GM18517 (cell line): ENCODE results near the gene VPS8.
"Not testable (repeated sequence)": the region's sequence is repeated elsewhere in the genome, so short reads cannot be mapped to it uniquely, and the experiment has no call there.

Source experiments
- ATAC-seq: cut with Tn5 transposase; IDR thresholded peaks from one replicate; pipeline ENCODE4 v1.9.1; 2021; ENCODE audit warnings: mild to moderate bottlenecking, moderate library complexity; ENCODE audit not compliant: unreplicated experiment

The VPS8 gene

GRCh38 chr3:184848934-184849333, 37.0 kb downstream of the VPS8 start:
- no peak for ATAC-seq

- no peak for ATAC-seq
Measured at GRCh38 chr3:184850201-184850600, 38.2 kb downstream of the VPS8 start.

DNA sequence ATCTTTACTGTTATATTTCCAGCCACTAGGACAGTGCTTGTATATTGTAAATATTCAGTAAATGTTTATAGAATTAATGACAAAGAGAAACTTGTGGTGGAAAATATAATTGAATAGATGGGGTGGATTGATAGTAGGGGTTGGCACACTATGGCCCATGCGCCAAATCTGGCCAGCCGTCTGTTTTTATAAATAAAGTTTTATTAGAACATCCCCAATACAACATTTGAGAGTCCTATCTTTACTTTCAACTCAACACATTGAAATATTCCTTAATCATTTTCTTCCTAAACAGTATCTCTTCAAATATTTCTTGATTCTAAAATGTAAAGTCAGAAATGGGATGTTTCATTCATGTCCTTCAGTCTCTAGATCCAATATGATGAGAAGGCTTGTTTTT, 45.1 kb downstream of the VPS8 start:
- no peak for ATAC-seq

- no peak for ATAC-seq
Measured at GRCh38 chr3:184864000-184864399, 52.0 kb downstream of the VPS8 start.

DNA sequence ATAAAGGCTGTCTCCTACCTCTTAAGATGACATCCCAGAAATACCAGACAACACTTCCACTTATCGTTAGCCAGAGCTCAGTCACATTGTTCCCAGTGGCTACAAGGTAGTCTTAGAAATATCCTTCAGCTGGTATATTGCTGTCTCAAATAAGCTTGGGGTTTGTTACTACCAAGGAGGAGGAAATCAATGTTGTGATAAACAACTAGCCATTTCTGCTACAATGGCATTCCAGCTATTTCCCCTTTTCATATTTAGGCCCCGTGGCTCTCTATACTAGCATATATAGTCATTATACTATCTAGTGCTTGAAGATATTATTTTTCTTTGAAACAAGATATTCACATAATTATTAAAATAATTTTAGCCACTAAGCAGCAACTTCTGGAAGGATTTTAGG, 56.5 kb downstream of the VPS8 start:
- no peak for ATAC-seq

GRCh38 chr3:184872200-184872599, 60.2 kb downstream of the VPS8 start:
- no peak for ATAC-seq

- no peak for ATAC-seq
Measured at GRCh38 chr3:184873141-184873540, 61.2 kb downstream of the VPS8 start.

GRCh38 chr3:184874709-184875644, 63.0 kb downstream of the VPS8 start:
- no peak for ATAC-seq

GRCh38 chr3:184880276-184881019, 68.5 kb downstream of the VPS8 start:
- ATAC-seq, result no peak

GRCh38 chr3:184884359-184885017, 72.5 kb downstream of the VPS8 start:
- ATAC-seq, result peak; percentile 92

GRCh38 chr3:184885112-184885511, 73.1 kb downstream of the VPS8 start:
- ATAC-seq, result no peak

- ATAC-seq, result no peak
Measured at GRCh38 chr3:184887574-184887973, 75.6 kb downstream of the VPS8 start.

DNA sequence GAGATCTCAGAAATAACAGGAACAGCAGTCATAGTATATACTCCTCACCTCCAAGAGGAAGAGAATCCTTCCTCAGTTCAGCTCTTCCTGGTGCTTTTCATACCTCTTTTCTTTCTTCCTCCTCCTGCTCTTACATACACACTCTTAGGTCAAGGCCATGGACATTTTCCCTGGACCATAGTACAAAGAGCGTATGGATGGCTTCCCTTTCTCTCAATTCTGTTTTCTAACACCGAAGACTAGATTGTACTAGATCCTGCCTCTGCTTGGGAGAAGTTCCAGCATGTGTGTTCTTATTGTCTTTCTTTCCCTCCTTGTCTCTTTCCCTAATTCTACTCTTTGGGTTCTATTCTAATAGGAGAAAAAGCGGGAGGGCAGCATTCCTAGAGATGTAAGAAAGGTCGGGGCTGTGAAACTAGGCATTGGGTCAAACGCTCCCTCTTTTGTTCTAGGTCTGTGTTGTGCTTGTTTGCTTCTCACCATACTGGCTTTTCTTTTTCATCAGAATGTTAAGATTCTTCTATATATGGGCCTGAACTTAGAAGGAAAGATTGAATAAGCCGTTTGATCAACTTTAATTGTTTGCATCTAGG, 77.4 kb downstream of the VPS8 start:
- ATAC-seq, result no peak

DNA sequence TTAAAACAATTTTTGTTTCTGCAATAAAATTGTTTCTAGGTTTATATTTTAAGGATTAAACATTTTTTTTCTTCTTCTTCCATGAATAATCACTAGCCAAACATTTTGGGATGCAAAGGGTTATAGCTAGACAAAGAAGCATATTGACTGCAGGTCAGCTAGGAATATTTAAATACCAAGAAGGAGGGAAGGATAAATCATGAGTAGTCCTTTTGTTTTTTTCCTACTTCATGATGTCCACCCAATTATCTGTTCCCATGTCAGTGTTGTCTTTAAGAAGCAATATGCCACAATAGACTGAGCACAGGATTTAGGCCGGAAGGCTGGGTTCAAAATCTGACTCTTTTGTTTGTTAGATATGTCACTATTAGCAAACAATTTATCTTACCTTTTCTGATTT, 82.1 kb downstream of the VPS8 start:
- ATAC-seq, result no peak

DNA sequence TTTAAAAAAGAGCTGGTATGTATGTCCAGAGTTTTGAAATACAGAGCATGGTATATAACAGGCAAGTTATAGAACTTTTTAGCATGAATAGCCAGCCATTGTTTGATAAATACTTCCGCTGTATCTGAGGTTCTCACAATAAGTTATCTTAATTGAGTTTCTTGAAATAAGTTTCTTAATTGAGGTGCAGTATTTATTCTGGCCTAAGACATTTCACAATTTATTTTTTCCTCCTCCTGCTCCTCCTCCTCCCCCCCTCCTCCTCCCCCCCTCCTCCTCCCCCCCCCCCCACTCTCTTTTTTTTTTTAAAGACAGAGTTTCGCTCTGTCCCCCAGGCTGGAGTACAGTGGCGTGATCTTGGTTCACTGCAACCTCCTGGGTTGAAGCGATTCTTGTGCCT, 83.4 kb downstream of the VPS8 start:
- no peak for ATAC-seq

GRCh38 chr3:184896336-184896735, 84.4 kb downstream of the VPS8 start:
- ATAC-seq, result no peak

DNA sequence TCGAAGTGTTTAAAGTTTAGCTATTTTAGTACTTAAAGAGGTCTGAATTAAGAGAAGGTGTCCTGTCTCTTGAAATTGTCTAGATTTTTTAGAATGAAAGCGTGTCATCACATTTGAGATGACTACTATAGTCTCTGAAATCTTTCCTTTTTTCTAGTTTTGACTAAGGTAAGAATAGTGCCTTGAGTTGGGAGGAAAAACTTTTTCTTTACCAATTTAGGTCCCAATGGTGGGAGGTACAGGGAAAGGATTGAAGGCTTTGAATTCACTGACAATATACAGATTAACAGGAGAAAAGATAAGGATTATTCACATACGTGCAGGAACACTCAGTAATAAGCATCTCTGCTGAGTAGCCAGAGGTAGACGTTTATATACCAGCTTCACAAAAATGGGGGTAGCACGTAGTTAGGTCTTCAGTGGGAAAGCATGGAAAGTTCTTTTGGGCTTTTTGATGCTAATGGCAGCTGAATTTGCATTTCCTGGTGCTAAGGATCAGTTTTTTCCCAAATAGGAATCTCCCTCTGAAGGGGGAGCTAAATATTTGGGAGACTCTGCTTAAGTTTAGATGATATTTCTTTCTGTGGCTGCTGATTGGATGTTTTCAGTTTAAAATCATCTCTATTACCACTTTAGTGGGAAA, 88.1 kb downstream of the VPS8 start:
- ATAC-seq, result no peak

GRCh38 chr3:184907031-184907430, 95.1 kb downstream of the VPS8 start:
- not testable (repeated sequence) for ATAC-seq

DNA sequence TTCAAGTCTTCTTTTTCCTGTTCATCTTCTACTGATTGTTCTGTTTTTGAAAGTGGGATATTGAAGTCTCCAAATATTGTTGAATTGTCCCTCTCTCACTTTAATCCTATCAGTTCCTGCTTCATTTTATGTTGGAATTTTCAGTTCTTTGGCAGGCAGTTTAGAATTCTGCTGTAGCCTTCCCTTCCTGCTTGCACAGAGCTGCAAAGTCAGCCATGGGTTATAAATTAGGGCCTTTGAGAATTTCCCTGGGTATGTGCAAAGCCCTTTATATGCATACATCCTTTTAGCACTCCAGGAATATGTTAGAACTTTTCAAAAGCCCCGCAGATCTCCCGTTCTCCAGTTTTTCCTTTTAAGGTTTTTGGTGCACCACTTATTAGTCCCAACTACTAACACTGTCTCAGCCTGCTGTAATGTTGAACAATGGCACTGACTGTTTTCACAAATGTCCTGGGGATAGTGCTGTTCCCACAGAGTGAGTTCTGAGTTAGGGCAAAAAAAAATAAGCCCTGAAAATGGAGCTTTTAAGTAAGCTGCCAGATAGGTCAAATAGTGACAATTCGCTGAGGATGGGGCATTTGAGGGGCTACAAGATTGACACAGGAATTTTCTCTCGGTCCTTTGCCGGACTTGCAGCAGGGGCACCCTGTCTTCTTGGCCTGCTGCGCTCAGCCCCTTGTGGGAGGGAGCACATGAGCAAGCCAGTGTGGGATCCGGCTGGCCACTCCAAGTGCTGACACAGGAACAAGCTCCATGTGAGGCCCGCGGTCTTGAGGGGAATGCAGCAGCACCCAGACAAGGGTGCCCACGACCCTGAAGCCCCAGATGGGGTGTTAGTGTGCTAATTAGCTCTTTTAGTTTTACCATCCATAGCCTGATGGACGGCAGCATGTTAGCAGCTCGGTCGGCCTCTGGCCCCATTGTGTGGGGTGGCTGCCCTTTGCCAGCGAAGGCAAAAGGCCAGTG, 96.0 kb downstream of the VPS8 start:
- no peak for ATAC-seq

DNA sequence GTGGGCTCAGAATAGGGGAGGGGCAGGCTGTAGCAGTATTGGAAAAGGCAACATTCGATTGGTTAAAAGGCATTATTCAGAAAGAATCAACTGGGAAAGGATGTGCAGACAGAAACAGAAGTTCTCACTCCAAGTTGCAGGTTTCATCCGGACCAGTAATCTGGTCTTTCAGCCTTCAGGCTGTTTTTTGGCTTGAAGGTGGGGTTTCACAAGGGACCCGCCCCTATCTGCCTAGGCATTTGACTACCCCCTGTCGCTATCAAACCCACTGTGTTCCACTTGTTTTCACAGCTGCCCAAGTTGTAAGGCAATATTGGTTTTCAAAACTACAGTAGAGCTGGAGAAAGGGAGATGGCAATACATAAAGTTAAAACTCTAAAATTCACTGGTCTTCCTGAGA, 96.9 kb downstream of the VPS8 start:
- no peak for ATAC-seq
